Frontal cortex (tissue), 4 donors: ENCODE results near the gene ERMARD. TPM values are rescaled to one million over a fixed set of nuclear protein-coding genes. Genes with fewer than 3 reads are reported as not detected.
"Not testable (repeated sequence)": the region's sequence is repeated elsewhere in the genome, so short reads cannot be mapped to it uniquely, and the experiment has no call there.

ENCODE experiments used
- DNase-seq, 2 donors: peaks; one replicate each; pipeline ENCODE4 v3.0.0; 2012; ENCODE audit warnings: low spot score in 2 of 2
- FAIRE-seq: peaks from 2 replicates; lab custom pipeline; 2012; peaks lifted over from hg19 to GRCh38; lab: Jason Lieb, UNC
- total RNA-seq: library from RNA; depleted of rRNA; stranded (reverse); fragments of >200 nt; gene quantifications from one replicate; pipeline ENCODE4 v1.2.3, GENCODE V29; 2014
- donor health status: control.
- donor health status: control.
- donor health status: control.

Gene ERMARD
- total RNA-seq, 1 donor from 2014 or later = 23.2 TPM

DNA sequence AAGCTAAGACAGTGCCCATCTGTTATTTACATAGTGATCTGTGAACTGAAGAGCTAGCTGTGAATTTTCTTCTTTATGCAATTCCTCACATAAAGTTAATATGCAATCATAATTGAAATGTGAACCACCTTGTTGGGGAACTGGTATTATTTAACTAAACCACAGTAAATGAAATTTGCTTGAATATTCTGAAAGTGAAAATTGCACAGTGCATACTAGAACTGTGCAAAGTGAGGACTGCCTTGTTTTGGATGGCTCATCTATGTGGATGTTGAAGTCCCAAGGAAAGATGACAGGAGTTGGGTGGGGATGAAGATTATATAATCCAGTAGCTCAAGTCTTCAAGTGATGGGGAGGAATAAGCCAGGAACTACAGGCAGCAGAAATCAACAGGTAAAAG lies 21.5 kb upstream of the ERMARD start:
- DNase-seq (no peak), FAIRE-seq (no peak)

DNA sequence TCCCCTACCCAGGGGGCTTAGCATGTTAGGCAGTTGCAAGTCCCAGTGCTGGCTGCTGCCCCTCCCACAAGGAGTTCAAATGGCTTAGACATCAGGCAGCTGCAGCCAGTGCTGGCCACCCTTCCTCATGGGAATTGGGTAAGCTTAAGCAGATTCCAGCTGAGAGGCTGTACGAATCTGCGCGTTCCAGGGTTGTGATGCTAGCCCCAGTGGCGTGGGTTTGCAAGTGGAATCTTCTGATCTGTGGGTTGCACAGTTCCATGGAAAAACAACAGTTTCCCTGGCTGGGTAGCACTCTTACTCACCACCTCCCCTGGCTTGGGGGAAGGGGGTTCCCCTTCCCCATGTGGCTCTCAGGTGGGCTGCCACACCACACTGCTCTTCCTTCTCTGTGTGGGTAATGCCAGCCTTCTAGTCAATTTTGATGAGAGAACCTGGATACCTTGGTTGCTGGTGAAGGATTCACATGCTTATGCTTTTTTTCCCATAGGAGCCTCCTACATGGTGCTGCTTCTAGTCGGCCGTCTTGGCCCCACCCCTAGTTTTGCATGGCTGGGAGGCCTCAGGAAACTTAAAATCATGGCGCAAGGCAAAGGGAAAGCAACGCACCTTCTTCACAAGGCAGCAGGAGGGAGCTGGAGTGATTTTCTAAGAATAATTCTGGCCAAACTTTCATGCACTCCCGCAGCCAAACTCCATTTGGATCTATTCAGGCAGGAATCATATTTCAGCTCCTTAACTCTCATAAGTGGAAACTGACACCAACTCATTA lies 13.0 kb upstream of the ERMARD start:
- FAIRE-seq (no peak), DNase-seq (no peak)

DNA sequence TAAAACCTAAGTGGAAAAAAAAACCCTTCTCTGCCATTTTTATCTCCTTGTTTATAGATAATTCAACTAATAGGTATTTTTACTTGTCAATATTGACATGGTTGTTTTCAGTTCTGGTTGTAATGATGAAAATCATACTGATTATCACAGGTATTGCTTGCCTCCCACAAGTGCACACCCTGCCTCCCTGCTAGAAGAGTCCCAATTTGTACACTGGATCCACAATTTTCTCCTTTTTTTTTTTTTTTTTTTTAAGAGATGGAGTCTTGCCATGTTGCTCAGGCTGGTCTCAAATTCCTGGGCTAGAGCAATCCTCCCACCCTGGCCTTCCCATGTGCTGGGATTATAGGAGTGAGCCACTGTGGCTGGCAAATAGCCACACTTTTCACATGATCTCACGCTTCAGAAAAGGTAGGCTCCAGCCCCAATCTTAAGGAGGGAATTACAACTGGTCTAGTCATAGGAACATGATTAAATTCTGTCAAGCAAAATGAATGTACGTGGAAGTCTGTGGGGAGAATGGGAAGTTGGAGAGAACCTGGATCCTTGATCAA lies 12.4 kb upstream of the ERMARD start:
- FAIRE-seq (no peak), DNase-seq (no peak)

DNA sequence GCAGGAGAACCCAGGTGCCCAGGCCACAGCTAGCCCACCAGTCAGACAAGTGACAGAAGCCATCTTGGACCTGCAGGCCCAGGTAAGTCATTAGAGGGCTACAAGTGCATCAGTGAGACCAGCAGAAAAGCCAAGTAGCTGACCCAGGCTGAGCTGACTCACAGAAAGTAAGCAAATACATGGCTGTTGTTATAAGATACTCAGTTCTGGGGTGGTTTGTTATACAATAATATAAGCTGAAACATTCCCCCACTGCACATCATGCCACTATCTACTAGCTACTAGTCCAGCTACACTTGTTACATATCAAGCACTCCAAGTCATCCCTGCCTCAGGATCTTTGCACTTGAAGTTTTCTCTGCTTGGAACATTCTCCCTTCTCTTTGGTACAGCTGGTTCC lies 10.1 kb upstream of the ERMARD start:
- DNase-seq = no peak
- FAIRE-seq = no peak

- no peak for DNase-seq
These were observed 6.0 kb upstream of the ERMARD start for GRCh38 chr6:169745405-169745804.

GRCh38 chr6:169746556-169746955 lies 4.9 kb upstream of the ERMARD start:
- no peak for FAIRE-seq

More at GRCh38 chr6:169745405-169745804, 6.0 kb upstream of the ERMARD start:
- FAIRE-seq = no peak

DNA sequence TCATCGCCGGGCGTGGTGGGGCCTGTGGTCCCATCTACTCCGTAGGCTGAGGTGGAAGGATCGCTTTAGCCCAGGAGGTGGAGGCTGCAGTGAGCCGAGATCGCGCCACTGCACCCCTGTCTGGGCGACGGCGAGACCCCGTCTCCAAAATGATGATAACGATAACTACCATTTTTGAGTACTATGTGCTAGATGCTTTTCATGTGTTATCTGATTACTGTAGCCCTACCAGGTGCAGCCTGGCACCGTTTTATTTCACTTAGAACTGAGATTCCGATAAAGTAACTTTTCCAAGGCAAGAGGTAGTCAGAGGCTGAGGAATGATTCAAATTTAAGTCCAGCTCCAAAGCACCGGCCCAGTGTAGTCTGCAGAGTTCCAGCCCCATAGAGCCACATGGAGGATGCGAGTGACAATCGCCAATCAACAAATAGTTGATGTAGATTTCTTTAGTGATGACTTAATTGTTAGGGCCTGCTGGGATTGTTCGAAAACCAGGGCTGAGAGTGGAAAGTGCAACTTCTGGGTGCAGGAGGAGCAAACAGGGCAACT lies 727 bp downstream of the ERMARD start:
- no peak for FAIRE-seq

More at GRCh38 chr6:169746556-169746955, 4.9 kb upstream of the ERMARD start:
- no peak for DNase-seq

GRCh38 chr6:169755162-169755561 lies 3.7 kb downstream of the ERMARD start:
- FAIRE-seq (no peak), DNase-seq (no peak)

More for the DNA sequence above, 727 bp downstream of the ERMARD start:
- no peak for DNase-seq

DNA sequence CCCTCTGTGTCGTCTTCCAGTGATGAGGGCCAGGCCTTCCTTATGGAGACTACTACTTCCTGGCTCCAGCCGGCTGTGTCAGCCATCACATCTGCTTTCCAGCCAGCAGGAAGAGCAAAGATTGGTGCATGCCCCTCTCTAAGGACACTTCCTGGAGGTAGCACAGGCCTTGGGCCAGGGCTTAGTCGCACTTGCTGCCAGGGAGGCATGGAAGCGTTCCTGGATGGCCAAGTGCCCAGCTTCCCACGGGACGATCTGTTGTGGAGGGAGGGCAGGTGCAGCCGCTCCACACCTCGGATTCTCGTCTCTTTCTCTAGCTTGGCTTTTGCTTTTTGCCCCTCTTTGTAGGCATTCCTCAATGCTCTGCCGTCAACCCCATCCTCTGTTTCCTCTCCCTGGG lies 11.9 kb downstream of the ERMARD start:
- no peak for DNase-seq
- no peak for FAIRE-seq

- FAIRE-seq (no peak), DNase-seq (no peak)
These were observed 12.5 kb downstream of the ERMARD start for GRCh38 chr6:169763881-169764280.

- not testable (repeated sequence) for DNase-seq, FAIRE-seq
These were observed 14.4 kb downstream of the ERMARD start for GRCh38 chr6:169765789-169766188.

DNA sequence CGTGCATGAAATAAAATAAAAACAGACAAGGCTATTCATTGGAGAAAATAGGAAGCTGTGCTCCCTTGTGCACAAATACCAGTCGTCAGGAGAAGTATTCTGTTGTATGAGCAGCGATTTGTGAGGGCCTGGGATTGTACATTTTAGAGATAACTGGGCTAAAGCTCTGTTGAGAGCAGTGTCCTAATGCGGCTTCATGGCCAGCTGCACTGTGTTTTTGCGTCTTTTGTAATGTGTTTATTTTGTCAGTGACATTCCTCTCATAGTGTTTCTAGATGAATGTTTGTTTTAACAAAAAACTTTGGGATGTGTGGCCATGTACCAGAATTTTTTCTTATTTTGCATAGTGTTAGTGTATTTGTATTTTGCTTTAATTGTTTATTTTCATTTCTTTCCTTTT lies 14.8 kb downstream of the ERMARD start:
- FAIRE-seq (no peak), DNase-seq (no peak)

- FAIRE-seq (no peak), DNase-seq (no peak)
These were observed 15.7 kb downstream of the ERMARD start for GRCh38 chr6:169766921-169767736.

DNA sequence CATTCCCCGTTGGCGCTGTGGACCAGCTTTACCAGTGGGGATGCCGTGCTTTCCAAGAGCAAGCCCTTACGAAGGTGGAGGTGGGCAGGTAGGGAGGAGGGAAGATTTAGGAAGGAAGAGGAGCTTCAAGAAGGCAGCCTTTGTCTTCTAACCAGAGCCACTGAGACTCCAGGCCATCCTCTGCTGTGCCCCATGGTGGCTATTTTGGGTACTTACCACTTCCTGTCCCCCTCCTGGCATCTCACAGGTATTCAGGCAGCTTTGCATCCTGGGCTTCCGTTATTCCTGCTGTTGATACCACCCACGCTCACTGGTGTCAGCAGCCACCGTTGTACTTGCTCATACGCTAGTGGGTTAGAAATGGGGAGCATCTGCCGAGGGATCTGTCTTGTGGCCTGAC lies 22.9 kb downstream of the ERMARD start:
- FAIRE-seq (no peak), DNase-seq (no peak)

DNA sequence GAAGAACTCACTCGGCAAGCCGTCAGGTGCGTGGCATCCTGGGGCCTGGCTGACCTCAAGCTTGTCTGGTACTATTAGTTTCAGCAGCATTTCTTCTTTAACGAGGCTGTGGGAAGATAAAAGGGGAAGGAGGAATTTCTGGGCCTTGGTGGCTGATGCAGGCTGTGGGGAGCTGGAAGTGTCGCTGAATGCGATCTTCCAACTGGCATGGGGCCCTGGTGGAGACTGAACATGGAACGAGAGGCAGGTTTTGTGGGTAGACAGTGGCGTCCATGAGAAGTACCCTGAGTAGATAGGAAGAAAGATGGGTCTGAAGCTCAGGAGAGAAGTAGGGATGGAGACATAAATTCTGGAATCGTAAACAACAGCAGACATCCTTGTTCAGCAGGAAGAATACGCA lies 23.9 kb downstream of the ERMARD start:
- DNase-seq (no peak), FAIRE-seq (no peak)

GRCh38 chr6:169776379-169776778 lies 25.0 kb downstream of the ERMARD start:
- DNase-seq (no peak), FAIRE-seq (no peak)

DNA sequence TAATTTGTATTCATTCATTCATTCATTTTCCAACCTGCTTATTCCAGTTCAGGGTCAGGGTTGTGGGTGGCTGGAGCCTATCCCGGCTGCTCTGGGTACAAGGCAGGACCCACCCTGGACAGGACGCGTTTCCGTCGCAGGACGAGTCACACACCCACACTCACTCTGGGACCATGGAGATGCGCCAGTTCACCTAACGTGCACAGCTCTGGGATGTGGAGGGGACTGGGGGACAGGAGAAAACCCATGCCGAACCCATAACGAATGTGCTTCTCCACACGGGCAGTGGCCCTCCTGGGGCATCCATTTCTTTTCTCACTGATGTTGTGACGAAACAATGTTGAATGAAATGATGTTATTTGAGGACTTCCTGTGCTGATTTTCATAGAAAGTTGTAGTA lies 26.5 kb downstream of the ERMARD start:
- no peak for FAIRE-seq
- DNase-seq = no peak

DNA sequence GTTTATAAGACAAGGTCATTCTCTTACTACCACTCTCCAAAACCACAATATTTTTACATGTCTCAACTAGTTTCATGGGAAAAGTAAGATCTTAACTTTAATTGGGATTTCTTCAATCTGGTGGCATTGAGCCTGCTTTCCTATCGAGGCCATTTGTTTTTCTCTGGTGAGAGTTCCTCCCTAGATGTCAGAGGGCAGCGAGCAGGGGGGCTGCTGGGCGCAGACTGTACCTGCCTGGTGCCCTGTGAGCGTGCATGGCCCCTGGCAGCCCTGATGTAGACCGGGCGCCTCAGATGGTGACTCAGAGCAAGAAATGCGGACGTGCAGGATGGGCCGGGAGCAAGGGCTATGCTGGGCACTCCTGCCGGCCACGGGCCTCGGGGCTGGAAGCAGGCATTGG lies 27.2 kb downstream of the ERMARD start:
- FAIRE-seq = no peak
- no peak for DNase-seq

GRCh38 chr6:169779092-169779815 lies 27.8 kb downstream of the ERMARD start:
- DNase-seq = no peak
- no peak for FAIRE-seq

GRCh38 chr6:169779896-169780295 lies 28.5 kb downstream of the ERMARD start:
- DNase-seq (no peak), FAIRE-seq (no peak)
